ENCODE results near the gene BIK. TPM values are rescaled to one million over a fixed set of nuclear protein-coding genes. Genes with fewer than 3 reads are reported as not detected.
"Not testable (repeated sequence)": the region's sequence is repeated elsewhere in the genome, so short reads cannot be mapped to it uniquely, and the experiment has no call there.

Gene BIK
- total RNA-seq, 1 experiment from 2014 or later, result 0.10 TPM

DNA sequence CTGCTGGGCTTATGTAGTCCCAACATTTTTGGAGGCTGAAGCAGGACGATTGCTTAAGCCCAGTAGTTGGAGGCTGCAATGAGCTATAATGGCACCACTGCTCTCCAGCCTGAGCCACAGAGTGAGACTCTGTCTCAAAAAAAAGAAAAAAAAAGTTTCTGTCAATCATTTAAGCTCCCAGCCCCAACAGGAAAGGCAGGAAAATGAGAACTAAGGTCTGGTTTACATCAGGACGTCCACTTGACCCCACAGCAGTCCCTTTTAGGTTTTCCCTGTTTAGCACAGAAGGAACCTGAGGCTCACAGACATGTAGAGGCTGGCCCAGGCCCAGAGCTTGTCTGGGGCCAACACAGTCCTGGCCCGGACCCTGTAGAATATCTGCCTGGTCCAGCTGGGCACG lies 12.2 kb upstream of the BIK start:
- no peak for DNase-seq
- Histone ChIP-seq H3K9me3 (no peaks in the 10 kb centered on the region), H3K4me3 (no peak overlapping the region), H3K27me3 (no peaks in the 10 kb centered on the region), H3K36me3 (no peaks in the 10 kb centered on the region)

DNA sequence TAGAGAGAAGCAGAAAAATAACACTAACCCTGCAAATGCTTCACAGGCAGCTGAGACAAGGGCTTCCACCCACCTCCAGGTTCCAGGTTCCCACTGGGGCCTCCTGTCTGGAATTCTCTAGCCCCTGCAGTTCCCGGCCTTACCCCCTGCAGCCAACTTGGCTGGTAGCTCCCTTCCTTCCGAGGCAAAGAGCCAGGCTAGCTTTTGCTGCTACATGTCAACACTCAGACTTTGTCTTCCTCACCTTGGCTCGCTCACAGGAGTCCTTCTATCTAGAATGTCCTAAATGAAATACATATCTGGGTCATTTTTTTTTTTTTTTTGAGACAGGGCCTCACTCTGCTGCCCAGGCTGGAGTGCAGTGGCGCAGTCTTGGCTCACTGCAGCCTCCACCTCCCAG lies 11.5 kb upstream of the BIK start:
- H3K36me3 ChIP-seq, result no peaks in the 10 kb centered on the region
- no peaks in the 10 kb centered on the region for H3K27me3 ChIP-seq
- no peak for DNase-seq
- H3K9me3 ChIP-seq, result no peaks in the 10 kb centered on the region
- no peak overlapping the region for H3K4me3 ChIP-seq

DNA sequence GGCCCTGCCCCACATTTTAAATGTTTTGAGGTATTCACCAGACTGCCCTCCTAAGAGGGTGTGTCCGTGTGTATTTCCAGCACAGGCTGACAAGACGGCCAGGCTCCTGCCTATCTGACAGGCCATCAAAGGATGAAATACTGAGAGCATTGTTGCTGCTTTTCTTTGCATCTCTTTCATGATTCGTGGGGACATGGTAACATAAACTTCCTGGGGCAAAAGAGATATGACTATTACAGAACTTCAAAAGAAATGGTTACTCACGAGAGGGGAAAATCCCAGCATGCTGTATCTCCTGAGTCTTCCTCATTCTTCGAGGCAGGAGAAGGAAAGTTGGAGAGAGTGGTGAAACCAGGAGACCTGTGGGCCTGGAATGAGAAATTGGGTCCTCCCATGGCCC lies 10.3 kb upstream of the BIK start:
- Histone ChIP-seq H3K36me3 (no peaks in the 10 kb centered on the region), H3K27me3 (no peaks in the 10 kb centered on the region), H3K4me3 (no peak overlapping the region), H3K9me3 (no peaks in the 10 kb centered on the region)
- DNase-seq, result no peak

DNA sequence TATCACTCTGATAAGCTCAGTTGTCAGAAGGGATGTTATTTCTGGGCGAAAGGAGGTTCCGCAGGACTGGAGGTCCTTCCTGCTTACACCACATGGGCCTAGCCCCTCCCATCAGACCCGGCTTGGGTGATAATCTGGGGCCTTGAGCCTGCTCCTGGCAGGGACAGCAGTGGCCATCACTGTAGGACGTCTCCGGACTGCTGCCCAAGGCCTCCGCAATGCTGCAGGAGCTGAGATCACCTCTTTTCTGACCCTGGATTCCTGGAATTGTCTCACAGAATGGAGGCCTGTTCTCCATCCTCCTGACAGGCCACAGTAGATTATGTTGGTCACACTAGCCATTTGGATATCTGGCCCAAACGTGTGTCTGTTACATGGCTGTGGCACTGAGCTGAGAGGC lies 9.2 kb upstream of the BIK start:
- no peak for DNase-seq
- no peaks in the 10 kb centered on the region for H3K36me3 ChIP-seq
- H3K4me3 ChIP-seq, result no peak overlapping the region
- no peaks in the 10 kb centered on the region for H3K9me3 ChIP-seq
- H3K27me3 ChIP-seq, result no peaks in the 10 kb centered on the region

DNA sequence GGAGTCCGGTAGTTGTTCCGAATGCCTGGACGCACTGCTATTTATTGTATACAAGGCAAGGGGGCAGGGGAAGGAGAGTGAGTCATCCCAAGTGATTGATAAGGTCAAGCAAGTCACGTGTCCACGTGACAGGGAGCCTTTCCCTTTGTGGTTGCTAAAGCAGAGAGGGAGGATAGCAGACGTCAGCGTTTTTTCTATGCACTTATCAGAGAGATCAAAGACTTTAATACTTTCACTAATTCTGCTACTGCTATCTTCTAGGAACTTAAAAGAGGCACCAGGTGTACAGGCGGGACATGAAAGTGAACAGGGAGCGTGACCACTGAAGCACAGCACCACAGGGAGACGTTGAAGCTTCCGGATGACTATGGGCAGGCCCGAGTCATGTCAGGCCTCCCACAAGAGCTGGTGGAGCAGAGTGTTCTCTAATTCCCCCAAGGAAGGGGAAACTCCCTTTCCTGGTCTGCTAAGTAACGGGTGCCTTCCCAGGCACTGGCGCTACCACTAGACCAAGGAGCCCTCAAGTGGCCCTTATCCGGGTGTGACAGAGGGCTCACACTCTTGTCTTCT lies 6.4 kb upstream of the BIK start:
- H3K4me3 ChIP-seq, H3K27me3 ChIP-seq, DNase-seq, H3K9me3 ChIP-seq, H3K36me3 ChIP-seq: not testable (repeated sequence)

DNA sequence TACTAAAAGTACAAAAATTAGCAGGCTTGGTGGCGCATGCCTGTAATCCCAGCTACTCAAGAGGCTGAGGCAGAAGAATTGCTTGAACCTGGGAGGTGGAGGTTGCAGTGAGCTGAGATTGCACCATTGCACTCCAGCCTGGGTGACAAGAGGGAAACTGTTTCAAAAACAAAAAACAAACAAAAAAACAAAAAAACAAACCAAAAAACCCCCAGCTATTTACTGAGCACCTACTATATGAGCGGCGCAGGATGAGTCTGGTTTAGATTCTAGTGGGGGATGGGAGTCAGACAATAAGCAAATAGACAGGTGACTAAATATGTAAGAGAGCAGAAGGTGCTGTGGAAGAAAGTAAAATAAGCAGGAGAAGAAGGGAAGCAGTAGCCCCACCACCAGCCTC lies 5.6 kb upstream of the BIK start:
- H3K36me3 ChIP-seq, H3K27me3 ChIP-seq, H3K4me3 ChIP-seq, H3K9me3 ChIP-seq, DNase-seq: not testable (repeated sequence)

DNA sequence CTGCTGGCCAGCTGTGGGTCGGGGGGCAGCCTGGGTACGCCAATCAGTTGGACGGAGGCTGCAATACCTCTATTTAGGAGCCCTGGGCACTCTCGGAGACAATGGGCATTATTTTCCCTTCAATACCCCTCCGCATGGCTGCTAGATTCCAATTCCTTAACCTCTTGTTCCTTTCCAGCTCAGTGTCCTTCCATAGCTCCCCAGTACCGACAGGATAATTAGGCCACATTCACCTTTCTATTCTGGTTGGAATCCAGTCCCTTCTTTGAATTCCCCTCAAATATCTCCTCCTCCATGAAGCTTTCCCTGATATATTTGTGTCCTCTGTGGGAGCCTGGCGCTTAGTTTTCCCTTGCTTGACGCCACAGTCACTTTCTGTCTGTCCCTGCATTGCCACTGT lies 4.2 kb upstream of the BIK start:
- Histone ChIP-seq H3K27me3 (peaks cover 12% of the 10 kb centered on the region), H3K36me3 (no peaks in the 10 kb centered on the region), H3K9me3 (no peaks in the 10 kb centered on the region), H3K4me3 (no peak overlapping the region)
- no peak for DNase-seq

DNA sequence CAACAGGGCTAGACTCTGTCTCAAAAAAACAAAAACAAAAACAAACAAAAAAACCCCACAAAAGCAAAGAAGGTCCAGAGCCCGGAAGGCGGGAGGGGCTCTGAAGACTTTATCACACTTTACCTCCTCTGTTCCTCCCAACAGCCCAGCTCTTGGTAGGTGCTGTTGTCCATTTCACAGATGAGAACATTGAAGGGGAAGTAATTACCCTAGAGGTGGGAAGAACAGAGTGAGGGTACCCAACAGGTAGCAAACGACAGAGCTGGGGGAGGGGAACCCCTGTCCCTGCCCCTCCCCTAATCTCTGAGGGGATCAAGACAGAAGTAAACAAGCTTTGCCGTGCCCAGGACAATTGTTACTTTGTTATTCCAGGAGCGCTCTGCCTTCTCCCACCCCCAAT lies 1.0 kb upstream of the BIK start:
- DNase-seq, result no peak
- H3K9me3 ChIP-seq, result no peaks in the 10 kb centered on the region
- no peak overlapping the region for H3K4me3 ChIP-seq
- no peaks in the 10 kb centered on the region for H3K36me3 ChIP-seq
- peaks cover 17% of the 10 kb centered on the region for H3K27me3 ChIP-seq

DNA sequence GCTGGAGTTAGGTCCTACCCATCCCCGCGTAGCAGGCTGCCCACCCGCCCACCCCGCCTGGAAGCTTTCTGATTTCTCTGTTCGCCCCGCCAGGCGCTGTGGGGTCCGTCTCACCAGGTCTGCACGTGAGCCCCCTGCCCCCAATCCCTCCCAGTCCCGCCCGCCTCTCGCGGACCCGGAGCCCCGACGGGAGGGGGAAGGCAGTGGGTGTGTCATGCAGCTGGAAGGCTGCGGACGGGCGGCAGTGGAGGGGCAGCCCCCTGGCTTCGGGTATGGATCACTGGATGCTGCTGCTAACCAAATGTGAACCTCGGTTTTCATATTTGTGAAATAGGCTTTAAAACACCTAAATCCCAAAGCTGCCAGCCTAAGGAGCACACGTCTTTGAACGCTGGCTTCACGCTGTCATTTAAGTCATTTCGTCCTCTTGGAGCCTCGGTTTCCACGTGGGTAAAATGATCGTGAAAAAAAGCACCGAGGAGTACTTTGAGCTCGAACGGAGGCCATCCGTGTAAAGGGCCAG lies 568 bp upstream of the BIK start:
- Histone ChIP-seq H3K9me3 (no peaks in the 10 kb centered on the region), H3K36me3 (no peaks in the 10 kb centered on the region), H3K27me3 (peaks cover 17% of the 10 kb centered on the region), H3K4me3 (peak overlapping the region; percentile 35)
- no peak for DNase-seq

DNA sequence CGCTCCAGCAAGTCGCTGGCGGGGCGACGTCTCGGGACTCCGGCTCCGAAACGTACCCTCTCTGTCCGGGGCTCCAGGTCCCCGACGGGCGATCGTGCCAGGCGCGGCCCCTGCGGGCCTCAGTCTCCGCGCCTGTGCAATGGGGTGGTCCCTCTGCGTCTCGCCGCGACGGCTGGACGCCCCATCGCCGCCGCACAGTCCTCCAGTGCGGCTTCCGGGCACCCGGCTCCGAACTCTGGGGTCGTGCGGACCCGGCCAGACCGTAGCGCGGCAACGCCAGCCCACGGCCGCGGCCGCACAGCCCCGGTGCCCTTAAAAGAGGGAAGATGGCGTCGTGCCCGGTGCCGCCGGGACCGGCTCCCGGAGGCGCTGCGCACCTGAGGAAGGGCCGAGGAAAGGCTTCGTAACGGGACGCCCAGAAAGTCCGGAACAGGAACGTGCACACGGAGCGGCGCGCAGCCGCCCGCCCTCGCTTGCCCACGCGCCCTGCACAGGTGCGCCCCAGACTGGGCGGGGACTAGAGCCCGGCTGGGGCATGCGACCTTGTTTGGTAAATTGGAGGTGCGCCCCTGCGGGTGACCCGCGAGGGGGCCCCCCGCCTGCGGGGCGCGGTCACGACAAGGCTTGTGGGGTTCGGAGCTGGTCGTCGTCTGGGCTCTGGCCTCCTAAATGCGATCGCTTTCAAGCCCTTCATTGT lies 525 bp downstream of the BIK start:
- DNase-seq, result no peak
- peaks cover 17% of the 10 kb centered on the region for H3K27me3 ChIP-seq
- no peaks in the 10 kb centered on the region for H3K36me3 ChIP-seq
- H3K4me3 ChIP-seq, result peak overlapping the region; percentile 35
- H3K9me3 ChIP-seq, result no peaks in the 10 kb centered on the region

DNA sequence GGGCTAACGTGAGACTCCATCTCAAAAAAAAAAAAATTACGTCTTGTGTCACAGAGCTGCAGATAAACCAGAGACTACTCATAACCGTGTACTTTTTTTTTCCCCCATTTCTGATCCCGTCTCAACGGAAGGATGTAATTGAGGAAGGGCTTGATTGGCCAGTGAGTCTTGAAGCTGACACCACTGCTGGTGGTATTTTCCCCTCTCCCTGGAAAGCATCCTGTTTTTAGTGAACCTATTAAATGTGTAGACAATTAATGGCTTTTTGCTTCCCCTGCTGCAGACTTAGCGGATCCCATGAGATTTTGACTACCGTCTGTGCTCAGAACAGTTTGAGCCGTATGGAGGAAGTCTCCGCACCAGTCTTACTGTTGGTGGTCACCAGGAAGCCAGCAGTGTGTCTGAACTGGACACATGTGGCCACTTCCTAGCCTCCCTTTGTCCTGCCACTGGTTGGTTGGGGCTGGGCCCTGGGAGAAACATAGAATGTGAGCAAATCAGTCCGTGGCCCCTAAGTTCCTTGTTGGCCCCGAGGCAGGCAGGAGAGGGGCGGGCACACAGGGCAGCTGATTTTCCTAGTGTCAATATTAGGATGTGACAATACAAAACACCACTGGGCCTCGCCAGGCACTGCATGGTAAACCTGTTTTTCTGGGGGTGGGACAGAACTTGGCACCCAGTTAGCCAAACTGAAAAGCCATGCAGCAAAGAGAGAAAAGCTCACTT lies 3.1 kb downstream of the BIK start:
- peaks cover 17% of the 10 kb centered on the region for H3K27me3 ChIP-seq

DNA sequence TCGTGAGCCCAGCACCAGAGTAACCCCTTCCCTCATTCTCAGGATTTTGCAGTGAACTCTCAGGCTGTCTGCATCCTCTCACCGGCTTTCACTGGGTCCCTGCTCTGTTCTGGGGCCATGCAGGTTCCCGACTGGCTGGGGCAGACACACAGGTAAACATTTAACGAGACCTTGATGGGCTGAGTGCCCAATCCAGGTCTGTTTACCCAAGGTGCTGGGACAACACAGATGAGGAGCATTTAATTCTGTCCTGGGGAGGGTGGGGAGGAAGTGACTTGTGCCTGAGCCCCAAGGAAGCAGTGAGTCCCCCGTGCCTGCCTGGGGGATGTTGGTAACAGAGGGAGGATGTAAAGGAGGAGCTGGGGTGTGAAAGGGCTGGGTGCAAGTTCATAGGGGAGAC lies 4.4 kb downstream of the BIK start:
- Histone ChIP-seq H3K27me3 (peaks cover 16% of the 10 kb centered on the region), H3K36me3 (no peaks in the 10 kb centered on the region), H3K9me3 (no peaks in the 10 kb centered on the region), H3K4me3 (no peak overlapping the region)
- DNase-seq, result no peak

More for the DNA sequence above, 3.1 kb downstream of the BIK start:
- Histone ChIP-seq H3K36me3 (no peaks in the 10 kb centered on the region), H3K9me3 (no peaks in the 10 kb centered on the region), H3K4me3 (no peak overlapping the region)
- no peak for DNase-seq

DNA sequence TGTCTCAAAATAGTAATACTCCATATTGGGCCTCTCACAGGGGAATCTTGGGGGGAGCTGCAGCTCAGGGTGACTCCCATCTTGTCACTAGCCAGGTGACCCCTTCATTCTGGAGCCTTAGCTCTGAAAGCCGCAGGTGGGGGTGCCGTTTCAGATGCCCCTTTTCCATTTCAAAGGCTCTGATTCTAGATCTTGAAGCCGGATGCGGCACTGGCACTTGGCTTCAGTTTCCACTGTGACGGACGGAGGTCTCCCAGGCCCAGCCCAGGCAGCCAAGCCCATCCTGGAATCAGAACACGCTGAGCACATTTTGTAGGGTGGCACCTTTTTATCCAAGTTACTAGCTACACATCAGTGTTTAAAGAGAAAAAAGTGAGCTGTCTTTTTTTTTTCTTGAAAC lies 6.4 kb downstream of the BIK start:
- H3K4me3 ChIP-seq, result no peak overlapping the region
- H3K27me3 ChIP-seq, result no peaks in the 10 kb centered on the region
- no peaks in the 10 kb centered on the region for H3K9me3 ChIP-seq
- no peaks in the 10 kb centered on the region for H3K36me3 ChIP-seq
- no peak for DNase-seq

DNA sequence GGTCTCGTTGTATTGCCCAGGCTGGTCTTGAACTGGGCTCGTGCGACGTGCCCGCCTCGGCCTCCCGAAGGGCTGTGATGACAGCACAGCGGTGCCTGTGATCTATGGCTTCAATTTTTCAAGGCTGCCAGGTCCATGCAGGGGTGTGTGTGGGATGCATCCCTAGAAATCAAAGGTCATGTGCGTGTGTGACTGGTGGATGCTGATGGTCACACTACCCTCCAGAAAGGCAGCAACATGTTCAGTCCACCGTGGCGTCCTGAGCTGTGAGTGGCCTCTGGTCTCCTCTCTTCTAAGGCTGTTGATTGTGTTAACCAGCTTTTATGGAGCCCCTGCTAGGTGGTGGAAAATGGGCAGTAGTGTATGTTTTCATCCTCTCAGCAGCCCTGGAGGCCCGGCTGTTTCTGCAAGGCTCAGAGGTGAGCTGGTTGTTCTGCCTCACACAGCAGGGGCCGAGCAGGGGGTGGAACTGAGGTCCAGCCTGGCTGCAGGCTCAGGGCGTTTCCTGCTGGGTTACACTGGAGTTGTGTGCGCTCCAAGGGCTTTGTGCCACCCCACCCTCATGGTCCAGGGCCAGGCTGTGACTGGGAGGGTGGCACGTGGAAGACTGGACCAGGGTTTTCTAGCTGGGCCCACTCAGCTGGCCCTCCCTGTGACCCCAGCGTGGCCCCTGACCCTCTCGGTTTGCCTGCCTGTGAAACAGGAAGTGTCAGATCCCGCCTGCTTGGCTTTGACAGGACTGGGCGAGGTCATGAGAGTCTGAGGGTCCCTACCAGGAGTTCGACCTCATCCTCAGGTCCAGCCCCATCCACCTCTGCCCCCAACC lies 7.7 kb downstream of the BIK start:
- H3K27me3 ChIP-seq, result no peaks in the 10 kb centered on the region
- no peaks in the 10 kb centered on the region for H3K9me3 ChIP-seq
- H3K4me3 ChIP-seq, result no peak overlapping the region
- DNase-seq, result no peak
- no peaks in the 10 kb centered on the region for H3K36me3 ChIP-seq

DNA sequence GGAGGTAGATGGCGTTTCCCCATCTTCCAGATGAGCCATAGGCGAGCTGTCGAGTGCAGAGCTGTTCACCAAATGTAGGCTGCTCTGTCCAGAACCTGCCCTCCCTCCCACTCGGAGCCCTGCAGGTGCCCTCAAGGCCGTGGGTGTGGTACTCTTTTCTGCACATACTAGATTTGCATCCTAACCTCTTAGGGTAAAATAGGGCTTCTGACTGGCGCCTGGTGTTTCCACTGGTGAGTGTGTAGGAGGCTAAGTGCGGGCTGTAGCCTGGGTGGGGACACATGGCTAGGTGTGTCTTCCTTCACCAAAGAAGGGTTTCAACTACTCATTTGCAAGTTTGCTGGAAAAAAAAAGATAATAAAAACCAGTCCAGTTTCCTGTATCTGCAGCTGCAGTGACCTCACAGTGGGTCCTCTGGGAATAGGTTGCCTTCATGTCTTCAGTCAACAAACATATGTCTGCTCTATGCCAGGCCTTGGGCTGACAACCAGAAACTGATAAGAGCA lies 8.5 kb downstream of the BIK start:
- H3K27me3 ChIP-seq, result no peaks in the 10 kb centered on the region
- no peaks in the 10 kb centered on the region for H3K9me3 ChIP-seq
- no peak overlapping the region for H3K4me3 ChIP-seq
- DNase-seq, result no peak
- H3K36me3 ChIP-seq, result no peaks in the 10 kb centered on the region

DNA sequence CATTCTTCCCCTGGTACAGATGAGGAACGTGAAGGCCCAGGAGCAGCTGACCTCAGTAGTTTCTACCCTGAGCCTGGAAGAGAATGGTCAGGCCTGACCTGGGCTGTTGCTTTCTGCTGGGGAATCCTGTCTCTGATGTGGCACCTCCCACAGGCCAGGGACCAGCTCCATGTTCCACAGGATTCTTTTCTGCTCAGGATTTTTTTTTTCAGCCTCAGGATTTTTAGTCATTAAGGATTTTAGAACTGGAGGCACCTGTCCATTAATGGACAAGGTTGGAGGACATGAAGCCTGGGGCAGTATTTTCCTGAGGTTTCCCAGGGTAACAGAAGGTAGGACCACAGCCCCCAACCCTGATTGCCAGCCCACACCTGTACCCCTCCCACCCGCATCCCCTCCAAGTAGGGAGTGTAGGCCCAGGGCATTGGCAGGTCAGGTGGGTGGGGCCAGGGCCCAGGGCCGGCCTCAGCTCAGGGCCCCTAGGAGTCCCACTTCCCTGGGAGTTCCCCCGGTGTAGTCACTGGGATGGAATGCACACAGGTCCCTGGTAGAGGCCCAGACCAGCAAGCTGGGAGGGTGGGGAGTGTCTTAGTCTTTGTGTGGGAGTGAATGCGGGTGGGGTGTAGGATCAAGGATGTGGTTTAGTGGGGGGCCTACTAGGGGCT lies 16.1 kb downstream of the BIK start:
- H3K9me3 ChIP-seq, result no peaks in the 10 kb centered on the region
- H3K27me3 ChIP-seq, result no peaks in the 10 kb centered on the region
- H3K36me3 ChIP-seq, result no peaks in the 10 kb centered on the region; the same call in 1 of the 2 replicates
- H3K4me3 ChIP-seq, result no peak overlapping the region
- peak; percentile 80 for DNase-seq

All from MG63 (cell line).